HFF-Myc (cell line): ENCODE data around the gene MMS19.

Experiments
- DNase-seq: peaks from one replicate; pipeline ENCODE4 v3.0.0-alpha.2; 2011; ENCODE audit warnings: low read depth; ENCODE audit errors: extremely low read depth
- H3K4me3 ChIP-seq: replicated peaks from 2 replicates; pipeline ENCODE4 v1.5.1; 2011; ENCODE audit warnings: low read depth, mild to moderate bottlenecking, control low read depth, low read length
- TF ChIP-seq, protein P1 (sequence below): IDR thresholded peaks from 2 replicates; pipeline ENCODE4 v1.5.1; 2012; ENCODE audit warnings: mild to moderate bottlenecking, low read depth, low read length, control low read depth; ENCODE audit errors: missing control alignments

MMS19 gene

DNA sequence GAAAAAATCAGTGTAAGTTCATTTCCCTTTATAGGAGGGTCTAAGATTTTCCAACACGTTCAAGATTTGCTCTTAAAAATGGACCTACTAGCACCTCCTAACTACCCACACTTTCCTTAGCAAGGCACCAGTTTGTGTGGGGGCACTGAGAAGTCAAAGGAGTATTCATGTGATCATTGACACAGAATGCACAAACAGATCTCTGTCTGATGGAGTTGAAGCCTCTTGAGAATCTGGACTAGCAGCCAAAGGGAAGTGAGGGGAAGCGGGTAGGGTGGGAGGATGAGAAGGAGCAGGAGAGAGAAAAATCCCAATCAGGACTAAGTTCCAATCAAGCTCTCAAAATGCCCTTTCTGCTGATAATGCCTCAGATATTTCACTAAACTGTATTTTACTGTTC, 4.1 kb downstream of the MMS19 start:
- no peak for DNase-seq
- H3K4me3 ChIP-seq, result no peak overlapping the region
- TF ChIP-seq, protein P1, sequence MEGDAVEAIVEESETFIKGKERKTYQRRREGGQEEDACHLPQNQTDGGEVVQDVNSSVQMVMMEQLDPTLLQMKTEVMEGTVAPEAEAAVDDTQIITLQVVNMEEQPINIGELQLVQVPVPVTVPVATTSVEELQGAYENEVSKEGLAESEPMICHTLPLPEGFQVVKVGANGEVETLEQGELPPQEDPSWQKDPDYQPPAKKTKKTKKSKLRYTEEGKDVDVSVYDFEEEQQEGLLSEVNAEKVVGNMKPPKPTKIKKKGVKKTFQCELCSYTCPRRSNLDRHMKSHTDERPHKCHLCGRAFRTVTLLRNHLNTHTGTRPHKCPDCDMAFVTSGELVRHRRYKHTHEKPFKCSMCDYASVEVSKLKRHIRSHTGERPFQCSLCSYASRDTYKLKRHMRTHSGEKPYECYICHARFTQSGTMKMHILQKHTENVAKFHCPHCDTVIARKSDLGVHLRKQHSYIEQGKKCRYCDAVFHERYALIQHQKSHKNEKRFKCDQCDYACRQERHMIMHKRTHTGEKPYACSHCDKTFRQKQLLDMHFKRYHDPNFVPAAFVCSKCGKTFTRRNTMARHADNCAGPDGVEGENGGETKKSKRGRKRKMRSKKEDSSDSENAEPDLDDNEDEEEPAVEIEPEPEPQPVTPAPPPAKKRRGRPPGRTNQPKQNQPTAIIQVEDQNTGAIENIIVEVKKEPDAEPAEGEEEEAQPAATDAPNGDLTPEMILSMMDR, result no peak

DNA sequence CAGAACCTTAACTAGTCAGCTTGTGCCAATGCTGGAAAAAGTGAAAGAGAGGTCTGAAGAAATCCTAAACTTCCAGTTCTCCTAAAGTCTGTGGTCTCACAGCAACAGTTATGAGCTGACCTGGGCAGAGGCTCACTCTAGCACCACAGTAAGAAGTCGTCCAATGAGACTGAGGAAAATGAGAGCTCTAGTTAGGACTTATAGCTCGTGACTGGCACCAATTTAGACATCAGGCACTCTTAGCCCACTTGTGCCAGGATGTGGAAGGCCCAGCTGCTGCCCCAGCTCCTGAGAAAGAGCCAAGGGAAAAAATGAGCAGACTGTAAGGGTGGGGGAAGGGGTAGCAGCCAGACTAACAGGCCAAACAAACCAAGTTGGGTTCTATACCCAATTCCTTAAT, 7.6 kb downstream of the MMS19 start:
- TF ChIP-seq, protein P1, result no peak
- H3K4me3 ChIP-seq, result no peak overlapping the region
- DNase-seq, result no peak

DNA sequence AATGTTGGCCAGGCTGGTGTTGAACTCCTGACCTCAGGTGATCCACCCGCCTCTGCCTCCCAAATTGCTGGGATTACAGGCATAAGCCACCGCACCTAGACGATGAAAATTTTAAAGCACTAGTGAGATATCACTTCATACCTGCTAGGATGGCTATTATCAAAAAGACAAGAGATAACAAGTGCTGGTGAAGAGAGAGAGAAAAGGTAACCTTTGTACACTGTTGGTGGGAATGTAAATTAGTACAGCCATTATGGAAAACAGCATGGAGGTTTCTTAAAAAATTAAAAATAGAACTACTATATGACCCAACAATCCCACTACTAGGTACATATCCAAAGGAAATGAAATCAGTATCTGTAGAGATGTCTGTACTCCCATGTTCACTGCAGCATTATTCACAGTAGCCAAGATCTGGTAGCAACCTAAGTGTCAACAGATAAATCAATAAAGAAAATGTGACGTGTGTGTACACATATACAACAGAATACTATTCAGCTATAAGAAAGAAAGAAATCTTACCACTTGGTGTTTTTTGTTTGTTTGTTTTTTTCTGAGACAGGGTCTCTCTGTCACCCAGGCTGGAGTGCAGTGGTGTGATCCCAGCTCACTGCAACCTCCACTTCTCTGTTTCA, 12.5 kb downstream of the MMS19 start:
- no peak for DNase-seq
- TF ChIP-seq, protein P1, result no peak
- no peak overlapping the region for H3K4me3 ChIP-seq

DNA sequence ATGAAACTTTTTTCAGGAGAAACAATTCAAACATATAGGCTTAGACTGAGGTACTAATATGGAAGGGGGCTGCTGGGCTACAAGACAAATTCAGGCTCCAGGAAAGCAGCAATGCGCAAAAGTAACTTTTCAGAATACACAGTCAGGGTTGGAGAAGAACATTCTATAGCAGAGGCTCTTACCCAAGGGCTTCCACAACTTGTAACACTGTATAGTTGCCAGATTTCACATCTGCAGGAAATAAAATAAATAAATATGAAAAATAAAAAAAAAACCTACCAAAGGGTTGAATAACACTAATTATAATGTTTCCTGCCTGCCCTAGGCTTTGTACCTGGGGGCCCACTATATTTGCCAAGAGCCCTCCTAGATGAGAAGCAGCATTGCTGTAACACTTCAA, 14.3 kb downstream of the MMS19 start:
- TF ChIP-seq, protein P1, result no peak
- H3K4me3 ChIP-seq, result no peak overlapping the region
- DNase-seq, result no peak

DNA sequence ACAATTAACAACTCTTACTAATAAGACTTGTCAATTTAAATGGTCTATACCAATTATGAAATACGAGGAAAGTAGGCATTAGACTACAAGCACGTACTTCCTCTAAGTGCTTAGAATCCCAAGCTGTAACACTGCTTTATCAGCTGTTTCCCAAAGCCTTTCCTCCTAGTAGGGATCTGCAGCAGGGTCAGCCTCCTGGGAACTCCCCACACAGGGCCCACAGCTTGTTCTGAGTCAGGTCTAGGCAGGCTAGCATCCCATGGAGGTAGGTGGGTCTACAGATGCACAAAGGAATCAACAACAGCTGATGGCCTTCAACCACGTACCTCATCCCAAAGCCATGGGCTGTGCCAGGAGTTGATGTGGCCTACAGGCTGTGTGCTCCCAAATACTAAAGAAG, 14.7 kb downstream of the MMS19 start:
- DNase-seq, result no peak
- no peak overlapping the region for H3K4me3 ChIP-seq
- TF ChIP-seq, protein P1, result no peak

DNA sequence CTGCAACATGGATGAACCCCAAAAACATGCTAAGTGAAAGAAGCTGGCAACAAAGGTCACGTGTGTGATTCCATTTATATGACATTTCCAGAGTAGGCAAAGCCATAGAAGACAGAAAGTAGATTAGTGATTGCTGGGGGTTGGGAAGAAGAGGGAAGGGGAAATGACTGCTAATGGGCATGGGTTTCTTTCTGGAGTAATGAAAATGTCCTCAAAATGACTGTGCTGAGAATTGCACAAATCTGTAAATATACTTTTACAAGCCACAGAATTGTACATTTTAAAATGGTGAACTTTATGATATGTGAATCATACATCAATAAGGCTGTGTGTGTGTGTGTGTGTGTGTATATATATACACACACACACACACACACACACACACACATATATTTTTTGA, 15.8 kb downstream of the MMS19 start:
- H3K4me3 ChIP-seq, result no peak overlapping the region
- TF ChIP-seq, protein P1, result no peak
- no peak for DNase-seq

DNA sequence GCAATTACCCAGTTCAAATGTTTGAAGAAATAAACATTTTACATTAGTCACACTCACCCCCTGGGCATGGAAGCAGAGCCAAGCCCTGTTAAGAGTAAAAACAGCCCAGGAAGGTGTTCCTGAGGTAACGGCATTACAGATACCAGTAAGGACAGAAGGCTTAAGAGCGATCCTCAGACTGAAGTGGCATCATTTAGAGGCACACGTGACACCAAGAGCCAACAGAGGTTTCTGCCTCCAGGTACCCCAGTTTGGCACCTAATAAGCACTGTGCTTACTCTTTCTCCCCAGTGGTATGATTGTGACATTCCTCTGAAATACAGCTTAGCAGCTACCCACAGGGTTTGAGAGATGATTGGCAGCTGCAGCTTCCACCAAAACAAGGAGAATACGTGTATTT, 17.2 kb downstream of the MMS19 start:
- DNase-seq, result no peak
- TF ChIP-seq, protein P1, result no peak
- no peak overlapping the region for H3K4me3 ChIP-seq
